Activated CD8-positive, alpha-beta T cell treated with anti-CD3 and anti-CD28 coated beads, Interleukin-2, amount 10 ng/mL, durations not matched to agents 7 days and 5 days (primary cell): Measurements from ENCODE around the gene MORN4. TPM values are rescaled to one million over a fixed set of nuclear protein-coding genes. Genes with fewer than 3 reads are reported as not detected.

Experiments used
- ATAC-seq: fragments of 150-1000 bp; cut with Tn5 transposase; one replicate; pipeline ENCODE4 v1.10.0; 2021; ENCODE audit warnings: moderate library complexity
- CTCF ChIA-PET: fragments of 350-600 bp; sonication (Branson Sonifier 250); formaldehyde crosslinking; loops from one replicate; lab custom pipeline; 2021; ENCODE audit warnings: antibody characterized with exemption; lab: Charles Lee
- POLR2A ChIA-PET: fragments of 350-600 bp; sonication (Branson Sonifier 250); formaldehyde crosslinking; loops from one replicate; lab custom pipeline; 2021; ENCODE audit warnings: antibody characterized with exemption; lab: Charles Lee
- DNase-seq: peaks from one replicate; pipeline ENCODE4 v3.0.0-alpha.2; 2020
- H3K27ac Mint-ChIP-seq: one replicate; pipeline ENCODE4 v1.8.0; 2021; ENCODE audit warnings: mild to moderate bottlenecking, mixed read lengths
- H3K27me3 Mint-ChIP-seq: one replicate; pipeline ENCODE4 v1.8.0; 2021; ENCODE audit warnings: low read depth, mixed read lengths
- H3K36me3 Mint-ChIP-seq: one replicate; pipeline ENCODE4 v1.8.0; 2021; ENCODE audit warnings: low read depth, mixed read lengths
- H3K4me1 Mint-ChIP-seq: one replicate; pipeline ENCODE4 v1.8.0; 2021; ENCODE audit warnings: low read depth, mixed read lengths
- H3K4me3 Mint-ChIP-seq: one replicate; pipeline ENCODE4 v1.8.0; 2021; ENCODE audit warnings: mild to moderate bottlenecking, mixed read lengths
- H3K9me3 Mint-ChIP-seq: one replicate; pipeline ENCODE4 v1.8.0; 2022; ENCODE audit warnings: mixed read lengths; ENCODE audit not compliant: insufficient read depth
- total RNA-seq, 2 experiments: library from RNA; stranded (reverse); gene quantifications; one replicate each; pipeline ENCODE4 v1.2.3, GENCODE V29; 2021

MORN4 gene
- total RNA-seq, 2 experiments from 2014 or later: 1.1 to 1.2 TPM

DNA sequence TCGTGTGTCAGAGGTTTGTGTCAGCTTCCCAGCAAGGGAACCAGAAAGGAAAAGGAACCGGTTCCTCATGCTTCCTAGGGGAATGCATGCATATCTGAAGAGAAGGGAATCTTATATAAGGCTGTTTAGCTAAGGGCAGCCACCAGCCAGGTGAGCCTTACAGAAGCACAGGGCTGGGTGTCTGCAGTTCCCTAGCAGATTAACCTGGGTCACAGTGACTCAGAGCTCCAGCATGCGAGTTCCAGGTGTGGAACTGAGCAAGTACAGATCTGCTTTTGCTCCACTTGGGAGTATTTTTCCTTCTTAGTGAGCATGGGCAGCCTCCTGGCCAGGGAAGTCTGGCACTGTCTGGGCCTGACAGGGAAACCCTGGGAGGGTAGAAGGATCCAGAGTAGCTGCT is 61.7 kb downstream of the MORN4 start:
- Mint-ChIP-seq H3K9me3 (no peaks in the 10 kb centered on the region), H3K4me3 (no peak overlapping the region), H3K4me1 (no peaks in the 10 kb centered on the region), H3K27me3 (no peaks in the 10 kb centered on the region), H3K36me3 (no peaks in the 10 kb centered on the region), H3K27ac (no peak overlapping the region)
- no peak for DNase-seq
- no peak for ATAC-seq
- CTCF ChIA-PET: interaction anchor here (0.6 to 3.8 kb wide), 27 partner anchors 10 to 534 kb away, joined by 3 to 22 read pairs (median 4); partner anchors contain the start of genes HOGA1, RRP12 and ZFYVE27
- POLR2A ChIA-PET: no interaction called here

- H3K4me3 Mint-ChIP-seq: no peak overlapping the region
- no peak for DNase-seq
- H3K27me3 Mint-ChIP-seq: no peaks in the 10 kb centered on the region
- ChIA-PET CTCF (interaction anchor here (0.9 to 3.8 kb wide), 7 partner anchors 13 to 94 kb away, joined by 3 to 22 read pairs (median 5); no protein-coding TSS in a partner anchor), POLR2A (no interaction called here)
- H3K27ac Mint-ChIP-seq: no peak overlapping the region
- no peak for ATAC-seq
- no peaks in the 10 kb centered on the region for H3K36me3 Mint-ChIP-seq
- no peaks in the 10 kb centered on the region for H3K4me1 Mint-ChIP-seq
- no peaks in the 10 kb centered on the region for H3K9me3 Mint-ChIP-seq
These were observed 62.4 kb downstream of the MORN4 start for GRCh38 chr10:97570789-97571471.

GRCh38 chr10:97570146-97570788 is 63.0 kb downstream of the MORN4 start:
- CTCF ChIA-PET: interaction anchor here (3.8 kb wide), 1 partner anchor 16 kb away, joined by 22 read pairs; no protein-coding TSS in a partner anchor
- ATAC-seq (no peak), DNase-seq (no peak)
- H3K36me3 Mint-ChIP-seq: no peaks in the 10 kb centered on the region
- no peaks in the 10 kb centered on the region for H3K4me1 Mint-ChIP-seq
- H3K27ac Mint-ChIP-seq: no peak overlapping the region
- no peak overlapping the region for H3K4me3 Mint-ChIP-seq
- POLR2A ChIA-PET: no interaction called here
- no peaks in the 10 kb centered on the region for H3K27me3 Mint-ChIP-seq
- H3K9me3 Mint-ChIP-seq: no peaks in the 10 kb centered on the region

DNA sequence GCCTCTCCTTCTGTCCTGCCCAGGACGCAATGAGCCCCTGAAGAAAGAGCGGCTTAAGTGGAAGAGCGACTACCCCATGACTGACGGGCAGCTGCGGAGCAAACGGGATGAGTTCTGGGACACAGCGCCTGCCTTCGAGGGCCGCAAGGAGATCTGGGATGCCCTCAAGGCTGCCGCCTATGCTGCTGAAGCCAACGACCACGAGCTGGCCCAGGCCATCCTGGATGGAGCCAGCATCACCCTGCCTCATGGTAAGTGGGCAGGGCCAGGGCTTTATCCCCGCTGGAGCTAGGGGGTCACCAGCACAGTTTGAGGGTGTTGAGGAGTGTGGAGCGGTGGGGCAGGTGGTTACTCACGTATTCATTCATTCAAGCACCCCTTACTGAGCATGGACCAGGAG is 65.4 kb downstream of the MORN4 start:
- CTCF ChIA-PET: interaction anchor here (1.3 to 1.8 kb wide), 3 partner anchors 9 to 45 kb away, joined by 3 to 6 read pairs (median 4); no protein-coding TSS in a partner anchor
- Mint-ChIP-seq H3K9me3 (no peaks in the 10 kb centered on the region), H3K27me3 (no peaks in the 10 kb centered on the region), H3K4me3 (no peak overlapping the region), H3K4me1 (no peaks in the 10 kb centered on the region), H3K36me3 (no peaks in the 10 kb centered on the region), H3K27ac (no peak overlapping the region)
- DNase-seq (no peak), ATAC-seq (no peak)
- POLR2A ChIA-PET: interaction anchor here (0.6 kb wide), 1 partner anchor 11 kb away, joined by 3 read pairs; no protein-coding TSS in a partner anchor

DNA sequence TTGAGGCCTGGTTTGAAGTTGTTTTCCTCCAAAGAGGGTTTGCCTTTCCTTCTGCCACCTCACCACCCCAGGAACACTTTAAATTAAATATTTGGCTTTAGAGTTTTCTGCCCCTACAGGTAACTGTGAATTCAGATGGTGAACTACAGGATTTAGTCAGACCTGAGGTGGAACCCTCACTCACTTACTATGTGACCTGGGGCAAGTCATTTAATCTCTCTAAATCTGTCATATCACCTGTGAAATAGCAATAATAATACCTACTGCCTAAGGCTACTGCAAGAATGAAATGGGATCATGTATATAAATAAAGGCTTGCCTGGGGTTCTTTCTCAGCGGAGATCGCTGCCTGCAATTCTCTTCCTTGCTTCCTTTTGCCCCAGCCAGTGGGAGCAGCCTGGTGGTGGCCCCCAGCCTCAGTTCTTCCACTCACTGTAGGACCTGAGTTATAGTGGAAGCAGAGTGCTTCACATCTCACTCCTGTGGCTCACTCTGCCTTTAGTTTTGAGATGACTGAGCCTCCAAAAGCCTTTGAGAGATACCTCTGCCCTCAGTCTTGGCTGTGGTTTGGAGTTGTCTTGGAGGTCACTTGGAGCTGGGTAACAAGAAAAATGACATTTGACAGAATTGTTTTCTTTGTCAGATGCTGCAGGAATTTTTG is 66.8 kb downstream of the MORN4 start:
- CTCF ChIA-PET: interaction anchor here (1.3 kb wide), 1 partner anchor 8 kb away, joined by 3 read pairs; no protein-coding TSS in a partner anchor
- no peak overlapping the region for H3K27ac Mint-ChIP-seq

DNA sequence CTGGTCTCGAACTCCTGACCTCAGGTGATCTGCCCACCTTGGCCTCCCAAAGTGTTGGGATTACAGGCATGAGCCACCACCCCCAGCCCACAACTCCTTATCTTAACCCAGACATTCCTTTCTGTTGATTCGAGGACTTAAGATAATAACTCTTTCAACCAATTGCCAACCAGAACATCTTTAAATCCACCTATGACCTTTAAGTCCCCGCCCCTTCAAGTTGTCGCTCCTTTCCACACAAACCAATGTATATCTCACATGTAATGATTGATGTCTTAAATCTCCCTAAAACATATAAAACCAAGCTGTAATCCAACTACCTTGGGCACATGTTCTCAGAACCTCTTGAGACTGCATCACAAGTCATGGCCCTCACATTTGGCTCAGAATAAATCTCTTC is 68.5 kb downstream of the MORN4 start:
- Mint-ChIP-seq H3K36me3 (no peaks in the 10 kb centered on the region), H3K4me1 (peaks cover 3% of the 10 kb centered on the region), H3K4me3 (no peak overlapping the region), H3K9me3 (no peaks in the 10 kb centered on the region), H3K27ac (no peak overlapping the region), H3K27me3 (no peaks in the 10 kb centered on the region)
- ChIA-PET CTCF (interaction anchor here (0.6 kb wide), 1 partner anchor 11 kb away, joined by 3 read pairs; no protein-coding TSS in a partner anchor), POLR2A (no interaction called here)
- DNase-seq (no peak), ATAC-seq (no peak)

More for the DNA sequence above, 66.8 kb downstream of the MORN4 start:
- Mint-ChIP-seq H3K27me3 (no peaks in the 10 kb centered on the region), H3K4me3 (no peak overlapping the region), H3K4me1 (no peaks in the 10 kb centered on the region), H3K9me3 (no peaks in the 10 kb centered on the region), H3K36me3 (no peaks in the 10 kb centered on the region)
- POLR2A ChIA-PET: no interaction called here
- no peak for ATAC-seq
- DNase-seq: no peak

Other genes with a start within 250 kb of the MORN4 start
- gene RRP12, start 232.2 kb downstream of the MORN4 start, total RNA-seq: 10 to 100 TPM; 30.9 to 35.6 TPM
- 100 to 1,000 TPM; 517 to 529 TPM for gene PGAM1, start 207.3 kb downstream of the MORN4 start, total RNA-seq
- gene EXOSC1, start 187.5 kb downstream of the MORN4 start, total RNA-seq: 10 to 100 TPM; 47.1 to 48.2 TPM
- 10 to 100 TPM; 35.8 to 36.2 TPM for gene ZDHHC16, start 187.3 kb downstream of the MORN4 start, total RNA-seq
- 10 to 100 TPM; 71.7 to 73.3 TPM for gene MMS19, start 135.1 kb downstream of the MORN4 start, total RNA-seq
- gene UBTD1, start 134.6 kb downstream of the MORN4 start, total RNA-seq: 1 to 10 TPM in 1 of 2 experiments, under 1 TPM in 1; 0.58 to 1.1 TPM
- gene ANKRD2, start 60.7 kb downstream of the MORN4 start, total RNA-seq: under 1 TPM in 1 of 2 experiments, not detected in 1; 0.26 TPM
- gene HOGA1, start 49.1 kb downstream of the MORN4 start, total RNA-seq: not detected
- not detected for gene C10orf62, start 43.8 kb downstream of the MORN4 start, total RNA-seq
- gene PI4K2A, start 7.2 kb upstream of the MORN4 start, total RNA-seq: 1 to 10 TPM; 8.9 to 9.5 TPM
- 1 to 10 TPM; 1.1 to 1.7 TPM for gene AVPI1, start 53.7 kb upstream of the MORN4 start, total RNA-seq
- gene MARVELD1, start 80.2 kb upstream of the MORN4 start, total RNA-seq: 1 to 10 TPM; 2.2 to 2.4 TPM
- 10 to 100 TPM; 23.8 to 27.3 TPM for gene ZFYVE27, start 103.6 kb upstream of the MORN4 start, total RNA-seq
- under 1 TPM; 0.24 to 0.42 TPM for gene SFRP5, start 138.5 kb upstream of the MORN4 start, total RNA-seq
- gene GOLGA7B, start 216.3 kb upstream of the MORN4 start, total RNA-seq: 10 to 100 TPM; 10.4 to 11.0 TPM